Right renal pelvis (tissue), 4 donors: ENCODE measurements around the gene STUM. TPM values are rescaled to one million over a fixed set of nuclear protein-coding genes. Genes with fewer than 3 reads are reported as not detected.

ENCODE experiments used
- DNase-seq, 4 donors: peaks; one replicate each; pipeline ENCODE4 v3.0.0-alpha.2; 2013; ENCODE audit warnings: low read depth in 4 of 4, low spot score in 3 of 4, missing footprints in 1 of 4
- polyA plus RNA-seq, 4 donors: library from polyadenylated mRNA; unstranded; fragments of 120-200 nt; gene quantifications; one replicate each; pipeline ENCODE4 v1.2.1, GENCODE V29; 2013; ENCODE audit not compliant: insufficient read length in 4 of 4

The STUM gene
- polyA plus RNA-seq, 4 donors = 0.93 to 1.9 (median 1.2) TPM

DNA sequence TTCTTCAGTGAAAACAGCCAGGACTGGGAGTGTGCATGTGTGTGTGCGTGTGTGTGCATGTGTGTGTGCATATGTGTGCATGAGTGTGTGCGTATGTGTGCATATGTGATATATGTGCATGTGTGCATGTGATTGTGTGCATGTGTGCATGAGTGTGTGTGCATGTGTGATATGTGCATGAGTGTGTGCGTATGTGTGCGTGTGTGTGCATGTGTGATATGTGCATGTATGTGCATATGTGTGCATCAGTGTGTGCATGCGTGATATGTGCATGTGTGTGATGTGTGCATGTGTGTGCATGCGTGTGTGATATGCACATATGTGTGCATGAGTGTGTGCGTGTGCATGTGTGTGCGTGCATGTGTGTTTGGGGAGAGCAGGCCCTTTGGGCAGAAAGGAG is 100.7 kb downstream of the STUM start:
- DNase-seq = no peak

DNA sequence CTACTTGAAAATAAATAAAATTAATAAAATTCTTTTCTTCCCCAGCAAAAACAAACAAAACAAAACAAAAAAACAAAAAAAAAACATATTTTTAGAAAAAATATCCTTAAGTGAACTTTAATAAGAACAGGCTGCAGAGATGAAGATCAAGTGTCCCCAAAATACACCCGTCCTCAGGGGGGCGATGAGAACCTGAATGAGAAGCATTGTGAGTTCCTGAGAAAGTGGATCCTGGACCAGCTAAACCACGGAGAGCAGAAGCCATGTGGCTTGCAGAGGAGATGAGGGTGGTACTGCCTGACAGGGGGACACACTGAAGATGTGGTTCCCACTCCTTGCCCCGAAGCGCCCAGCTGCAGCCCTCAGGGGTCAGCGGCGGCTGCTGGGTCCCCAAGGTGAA is 101.2 kb downstream of the STUM start:
- no peak for DNase-seq

DNA sequence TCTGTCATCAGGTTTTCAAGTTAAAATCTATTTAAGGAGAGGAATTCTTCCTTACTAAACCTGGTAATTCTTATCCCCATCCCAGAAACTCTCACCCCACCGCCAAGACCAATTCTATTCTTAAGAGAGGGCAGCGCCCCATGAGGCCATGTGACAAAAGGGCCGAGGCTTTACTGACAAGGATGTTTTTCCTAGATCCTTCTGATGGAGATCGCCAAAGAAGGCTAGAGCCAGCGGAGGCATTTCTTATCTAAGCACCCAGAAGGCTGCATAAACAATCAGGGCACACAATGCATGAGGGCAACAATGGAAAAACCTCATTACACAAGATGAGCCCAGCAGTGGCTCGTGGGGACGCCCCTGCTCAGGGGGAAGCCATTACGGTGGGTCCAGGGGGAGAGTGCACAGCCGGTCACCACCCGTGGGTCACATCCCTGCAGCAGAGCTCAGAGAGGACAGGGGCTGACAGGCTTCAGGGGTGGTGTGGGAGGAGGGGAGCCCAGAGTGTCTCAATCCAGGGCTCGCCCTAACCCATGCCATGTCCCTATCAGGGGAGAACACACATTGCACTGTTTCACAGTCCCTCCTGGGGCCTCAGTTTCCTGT is 101.8 kb downstream of the STUM start:
- DNase-seq = no peak

DNA sequence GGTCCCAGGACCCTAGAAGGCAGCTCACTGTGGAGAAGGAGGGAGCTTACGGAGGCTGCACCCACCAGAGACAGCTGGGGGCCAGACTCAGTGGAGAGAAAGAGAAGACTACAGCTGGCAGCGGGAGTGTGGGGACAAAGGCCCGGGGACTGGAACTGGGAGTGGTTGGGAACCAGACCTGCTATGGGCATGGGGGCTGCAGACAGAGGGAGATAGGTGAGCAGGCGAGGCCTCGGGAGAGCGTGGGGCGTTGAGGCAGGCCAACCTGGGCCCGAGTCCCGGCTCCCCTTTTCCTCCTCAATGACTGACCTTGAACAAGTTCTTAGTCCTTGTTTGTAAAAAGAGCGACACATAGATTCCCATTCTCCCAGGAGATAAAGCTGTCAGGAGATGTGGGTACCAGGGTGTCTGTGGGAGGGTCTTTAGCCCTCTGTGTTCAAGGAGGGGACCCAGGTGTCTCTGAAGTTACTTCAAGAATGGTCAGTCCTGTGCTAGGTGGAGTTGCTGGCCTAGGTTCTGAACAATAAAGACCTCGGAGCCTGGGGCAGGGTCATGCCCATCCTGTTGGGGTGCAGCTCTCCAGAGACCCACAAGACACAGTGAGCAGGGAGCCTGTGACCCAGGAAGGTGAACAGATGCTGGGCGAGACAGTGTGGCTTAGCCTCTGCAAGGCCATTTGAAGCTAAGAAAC is 102.6 kb downstream of the STUM start:
- no peak for DNase-seq

DNA sequence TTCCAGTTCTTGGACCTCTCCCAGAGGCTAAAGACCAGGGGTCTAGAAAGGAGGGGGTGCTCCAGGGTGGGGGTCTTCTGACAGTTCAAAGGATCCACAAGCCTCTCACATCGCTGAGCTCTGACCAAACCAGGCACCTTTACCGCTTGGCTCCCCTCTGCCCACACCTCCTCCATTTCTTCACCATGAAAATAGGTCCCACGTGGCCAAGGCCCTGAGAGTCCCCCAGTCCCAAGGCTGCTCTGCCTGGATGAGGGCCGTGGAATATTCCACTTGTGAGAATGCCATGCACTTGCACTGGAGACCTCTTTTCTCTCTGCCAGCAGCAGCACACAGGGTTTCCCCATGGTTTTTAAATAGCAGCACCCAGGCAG is 103.2 kb downstream of the STUM start:
- DNase-seq = no peak

DNA sequence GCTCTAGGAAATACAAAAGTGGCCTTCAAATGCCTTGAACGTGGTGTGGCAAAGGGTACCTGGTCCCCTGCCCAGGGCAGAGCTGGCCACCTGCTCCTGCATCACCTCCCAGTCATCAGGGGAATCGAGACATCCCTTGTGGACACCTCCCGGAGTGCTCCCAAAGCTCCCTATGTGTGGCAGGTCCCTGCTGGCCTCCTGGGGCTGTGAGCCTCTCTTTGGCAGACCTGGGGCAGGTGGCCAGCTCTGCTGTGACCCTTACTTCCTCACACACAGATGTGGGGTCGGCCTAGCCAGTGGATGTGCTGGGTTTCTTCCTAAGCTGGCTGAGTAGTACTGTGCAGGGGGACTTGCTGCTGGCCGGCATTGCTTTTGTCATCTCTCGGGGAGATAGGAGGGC is 104.0 kb downstream of the STUM start:
- DNase-seq = no peak

DNA sequence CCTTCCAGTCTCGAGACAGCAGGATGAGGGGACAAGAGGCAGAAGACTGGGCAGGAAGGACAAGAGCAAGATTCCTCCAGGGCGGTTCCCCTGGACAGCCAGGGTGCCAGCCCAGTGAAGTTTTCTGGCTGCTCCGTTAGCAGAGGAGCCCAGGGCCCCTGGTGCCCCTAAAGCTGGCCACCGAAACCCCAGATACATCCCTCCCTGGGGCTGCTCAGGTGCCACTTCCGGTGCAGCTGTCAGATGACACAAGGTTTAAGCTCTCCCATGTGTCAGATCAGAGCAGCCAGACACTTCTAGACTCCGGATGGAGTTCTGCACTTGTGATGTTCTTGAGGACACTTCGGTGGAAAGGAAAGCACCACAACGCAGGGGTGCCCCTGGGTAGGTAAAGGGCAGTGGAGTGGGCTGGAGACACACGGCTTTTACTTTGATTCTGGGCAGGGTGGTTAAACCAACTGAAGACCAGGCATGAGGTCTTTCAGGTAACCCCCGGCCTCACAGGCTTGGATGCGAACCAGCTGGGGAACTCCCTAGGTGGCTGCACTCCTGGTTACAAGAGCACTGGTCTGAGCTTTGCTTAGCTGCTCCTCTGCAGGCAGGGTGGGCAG is 104.9 kb downstream of the STUM start:
- DNase-seq = no peak

DNA sequence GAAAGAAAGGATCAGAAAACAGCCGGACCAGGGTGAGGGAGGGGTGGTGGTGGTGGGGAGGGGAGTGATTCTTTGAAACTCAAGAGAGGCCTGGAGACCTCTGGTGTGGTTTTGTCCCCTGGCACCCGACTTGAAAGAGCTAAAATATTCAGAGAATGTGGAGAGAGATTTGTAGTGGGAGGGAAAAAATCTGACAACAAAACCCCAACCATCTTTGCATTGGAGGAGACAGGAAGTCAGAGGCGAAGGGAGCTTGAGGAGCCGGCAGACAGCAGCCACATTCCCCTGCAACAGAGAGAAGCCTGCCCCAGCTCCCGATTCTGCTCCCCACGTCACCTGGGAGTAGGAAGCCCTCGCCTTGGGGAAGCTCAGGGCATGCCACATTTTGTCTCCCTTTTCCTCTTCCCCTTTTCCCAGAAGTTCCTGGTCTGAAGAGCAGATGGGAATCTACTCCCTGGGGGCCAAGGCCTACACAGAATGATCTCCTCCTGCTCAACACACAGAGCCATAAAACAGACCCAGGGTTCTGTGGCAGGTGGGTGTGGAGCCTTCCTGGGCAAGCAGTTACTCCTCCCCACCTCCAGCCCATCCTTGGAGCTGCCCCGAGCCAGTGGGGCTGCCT is 105.6 kb downstream of the STUM start:
- DNase-seq = no peak

DNA sequence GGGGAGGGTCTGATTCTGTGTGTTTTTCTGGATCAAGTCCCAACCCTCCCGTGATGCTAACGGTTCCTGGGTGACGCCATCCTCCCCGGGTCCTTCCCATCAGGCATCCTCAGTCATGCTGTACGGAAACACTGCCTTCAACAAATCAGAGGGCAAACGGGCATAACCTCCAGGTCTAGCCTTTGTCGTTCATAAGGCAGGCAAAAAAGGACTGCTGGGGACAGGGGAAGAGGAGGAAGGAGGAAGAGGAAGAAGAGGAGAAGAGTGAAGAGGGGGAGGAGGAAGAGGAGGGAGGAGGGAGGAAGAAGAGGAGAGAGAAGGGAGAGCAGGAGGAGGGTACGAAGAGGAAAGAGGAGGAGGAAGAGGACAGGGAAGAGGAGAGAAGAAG is 106.1 kb downstream of the STUM start:
- DNase-seq = no peak

DNA sequence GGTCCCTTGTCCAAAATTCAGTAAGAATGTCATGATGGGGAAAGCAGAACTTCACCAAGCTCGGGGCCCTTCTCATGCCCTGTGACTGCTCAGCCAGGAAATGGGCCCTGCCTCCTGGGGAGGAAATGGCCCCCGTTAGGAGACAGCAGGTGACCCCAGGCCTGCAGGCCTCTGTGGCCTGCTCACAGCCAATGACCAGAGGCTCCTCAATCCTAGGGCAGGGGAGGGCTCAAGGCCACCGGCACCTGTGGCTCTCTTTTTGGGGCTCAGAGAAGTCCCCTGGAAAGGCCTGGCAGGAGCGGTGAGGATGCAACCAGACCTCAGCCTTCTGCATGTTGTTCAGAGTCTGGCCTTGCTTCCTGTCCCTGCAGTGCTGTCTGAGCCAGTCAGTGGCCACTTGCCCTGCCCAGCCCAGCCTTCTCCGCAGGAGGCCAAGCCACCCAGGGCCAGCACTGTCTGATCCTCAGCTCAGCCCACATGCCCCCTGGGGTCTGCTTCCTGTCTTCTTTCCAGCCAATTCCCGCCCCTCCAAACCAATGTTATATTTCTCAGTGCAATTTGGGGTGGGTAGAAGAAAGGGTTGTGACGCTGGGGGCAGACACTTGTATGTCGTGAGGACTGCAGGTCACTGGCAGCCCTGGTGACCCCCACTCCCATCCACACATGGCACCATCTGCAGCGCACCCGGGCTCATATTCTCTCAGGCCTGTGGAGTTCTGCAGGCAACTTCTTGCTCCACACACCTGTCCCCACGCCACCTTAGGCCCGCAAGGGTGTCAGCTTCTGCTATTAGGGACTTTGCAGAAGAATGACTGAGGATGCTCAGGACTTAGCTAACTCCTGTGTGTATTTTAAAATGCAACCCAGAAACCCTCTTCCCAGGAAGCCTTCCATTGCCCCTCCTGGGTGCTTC is 106.9 kb downstream of the STUM start:
- no peak for DNase-seq

DNA sequence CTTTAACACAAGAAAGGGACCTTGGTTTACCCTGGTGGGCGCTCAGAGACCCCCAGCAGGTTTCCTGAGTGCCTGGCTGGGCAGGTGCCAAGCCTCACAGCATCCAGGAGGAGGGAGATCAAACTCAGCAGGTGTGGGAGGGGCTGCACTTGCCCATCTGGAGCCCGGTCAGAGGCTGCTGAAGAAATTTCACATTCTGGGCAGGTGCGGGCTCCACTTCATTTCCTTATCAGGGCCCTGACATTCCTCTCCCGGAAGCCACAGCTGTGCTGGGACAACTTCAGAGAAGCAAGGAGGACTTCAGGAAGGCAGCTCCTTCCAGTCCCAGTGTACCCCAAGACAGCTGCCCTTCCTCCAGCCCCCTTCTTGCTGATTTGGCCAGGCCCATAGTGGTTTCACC is 107.6 kb downstream of the STUM start:
- DNase-seq = no peak

DNA sequence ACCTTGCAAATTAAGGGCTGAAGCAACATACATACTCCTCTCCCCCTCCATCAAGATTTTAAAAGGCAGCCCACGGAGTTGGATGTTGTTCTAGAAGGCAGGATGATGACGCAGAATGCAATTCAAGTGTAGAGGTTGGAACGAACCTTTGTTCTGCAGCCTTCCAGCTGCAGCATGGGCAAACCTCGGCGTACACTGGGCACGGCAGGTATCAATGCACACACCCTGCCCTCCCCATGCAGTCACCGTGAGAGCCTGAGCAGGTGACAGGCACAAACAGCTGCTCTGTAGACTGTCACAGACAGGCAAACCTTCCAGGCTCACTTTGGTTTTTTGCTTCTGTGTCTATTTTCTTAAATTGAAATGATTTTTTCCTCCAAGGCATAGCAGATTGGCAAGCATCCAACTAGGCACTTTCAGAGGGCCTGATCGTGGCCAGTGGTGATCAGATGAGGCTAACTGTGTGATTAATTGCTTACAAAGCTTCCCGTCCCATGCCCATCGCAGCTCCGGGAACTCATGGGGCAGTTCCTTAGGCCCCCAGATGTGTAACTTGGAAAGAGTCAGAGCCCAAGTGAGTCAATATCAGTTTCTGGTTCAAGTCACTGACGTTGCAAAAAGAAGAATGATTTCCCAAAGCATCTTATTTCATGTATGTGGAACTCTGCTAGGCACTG is 108.2 kb downstream of the STUM start:
- DNase-seq = no peak

DNA sequence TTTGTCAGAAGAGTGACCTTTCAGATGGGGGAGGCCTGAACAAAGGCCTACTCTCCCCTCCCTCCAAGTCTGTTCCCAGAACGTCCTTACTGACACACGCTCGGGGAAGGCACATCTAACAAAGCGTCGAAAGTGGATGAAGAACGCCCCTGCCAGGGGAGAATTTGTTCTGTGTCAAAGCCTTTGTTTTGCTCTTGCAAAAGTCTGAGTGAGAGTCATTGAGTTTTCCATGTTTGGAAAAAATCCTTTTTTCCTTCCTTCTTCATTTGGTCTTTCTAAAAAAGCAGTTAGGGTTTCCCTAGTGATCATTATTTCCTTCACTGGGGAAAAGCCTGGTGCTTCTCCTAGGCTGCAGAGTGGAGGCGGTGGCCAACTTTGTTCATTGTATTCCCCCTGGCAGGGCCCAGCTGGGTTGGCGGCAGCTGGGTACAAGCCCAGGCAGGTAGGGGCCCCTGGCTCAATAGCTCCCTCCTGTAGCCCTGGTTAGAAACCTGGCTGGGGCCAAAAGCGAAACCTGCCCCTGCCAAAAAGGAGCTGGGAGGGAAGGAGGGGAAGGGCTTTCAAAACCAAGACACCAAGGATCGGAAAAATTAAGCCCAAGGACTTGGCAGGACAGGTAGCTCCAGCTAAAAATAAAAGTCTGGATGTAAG is 109.5 kb downstream of the STUM start:
- DNase-seq = no peak

DNA sequence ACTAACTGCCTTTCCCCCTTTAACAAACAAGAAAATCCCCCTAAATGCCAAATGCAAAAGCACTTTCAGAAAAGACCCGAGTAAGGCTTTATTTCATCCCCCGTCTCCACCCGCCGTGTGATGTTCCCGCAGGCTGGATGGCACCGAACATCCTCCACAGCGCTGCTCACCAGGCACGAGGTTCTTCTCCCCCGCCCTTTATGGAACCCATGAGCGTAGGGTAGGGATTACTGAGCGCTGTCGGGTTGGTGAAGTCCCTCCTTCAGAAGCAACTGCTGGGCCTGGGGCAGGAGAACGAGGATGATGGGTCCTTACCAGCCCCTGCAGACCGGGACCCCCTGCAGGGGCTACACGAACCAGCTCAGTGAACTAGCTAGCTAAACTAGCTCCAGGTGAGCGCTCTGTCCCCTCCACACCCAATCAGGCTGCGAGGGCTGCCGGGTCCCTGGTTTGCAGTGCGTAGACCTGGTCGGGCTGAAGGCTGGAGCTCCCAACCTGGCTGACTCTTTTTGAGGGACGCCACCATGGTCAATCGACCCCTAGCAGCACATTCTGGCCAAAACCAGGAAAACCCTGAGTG is 110.1 kb downstream of the STUM start:
- DNase-seq = no peak

Other genes starting within 250 kb of the STUM start
- gene LIN9, start 239.6 kb upstream of the STUM start, polyA plus RNA-seq = 10 to 100 TPM; 10.5 to 14.0 (median 12.3) TPM
- gene PARP1, start 140.7 kb upstream of the STUM start, polyA plus RNA-seq = 100 to 1,000 TPM; 121 to 133 (median 124) TPM
- 10 to 100 TPM; 24.4 to 25.2 (median 24.8) TPM for gene ITPKB, start 190.5 kb downstream of the STUM start, polyA plus RNA-seq